Measurements from ENCODE around the gene LTB4R2.

LTB4R2 gene

GRCh38 chr14:24277606-24278321 is 32.2 kb upstream of the LTB4R2 start:
- no peak for DNase-seq

DNA sequence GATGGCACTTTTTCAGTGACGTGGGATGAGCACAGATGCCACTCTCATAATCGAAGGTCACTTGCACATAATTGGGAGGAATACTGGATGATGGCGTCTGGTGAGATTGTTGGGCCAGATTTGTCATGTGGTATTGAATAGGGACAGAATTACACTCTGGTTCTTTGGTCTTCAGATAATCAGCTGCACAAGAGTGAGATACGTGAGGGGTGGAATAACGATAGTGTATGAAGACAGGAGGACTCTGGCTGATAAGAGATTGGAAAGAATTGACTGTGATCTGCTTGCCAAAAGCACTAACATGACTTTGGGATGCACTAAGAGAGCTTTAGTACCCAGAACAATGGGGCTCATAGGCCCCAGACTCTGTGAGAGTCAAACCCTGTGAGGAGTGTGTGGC is 31.5 kb upstream of the LTB4R2 start:
- DNase-seq: no peak

DNA sequence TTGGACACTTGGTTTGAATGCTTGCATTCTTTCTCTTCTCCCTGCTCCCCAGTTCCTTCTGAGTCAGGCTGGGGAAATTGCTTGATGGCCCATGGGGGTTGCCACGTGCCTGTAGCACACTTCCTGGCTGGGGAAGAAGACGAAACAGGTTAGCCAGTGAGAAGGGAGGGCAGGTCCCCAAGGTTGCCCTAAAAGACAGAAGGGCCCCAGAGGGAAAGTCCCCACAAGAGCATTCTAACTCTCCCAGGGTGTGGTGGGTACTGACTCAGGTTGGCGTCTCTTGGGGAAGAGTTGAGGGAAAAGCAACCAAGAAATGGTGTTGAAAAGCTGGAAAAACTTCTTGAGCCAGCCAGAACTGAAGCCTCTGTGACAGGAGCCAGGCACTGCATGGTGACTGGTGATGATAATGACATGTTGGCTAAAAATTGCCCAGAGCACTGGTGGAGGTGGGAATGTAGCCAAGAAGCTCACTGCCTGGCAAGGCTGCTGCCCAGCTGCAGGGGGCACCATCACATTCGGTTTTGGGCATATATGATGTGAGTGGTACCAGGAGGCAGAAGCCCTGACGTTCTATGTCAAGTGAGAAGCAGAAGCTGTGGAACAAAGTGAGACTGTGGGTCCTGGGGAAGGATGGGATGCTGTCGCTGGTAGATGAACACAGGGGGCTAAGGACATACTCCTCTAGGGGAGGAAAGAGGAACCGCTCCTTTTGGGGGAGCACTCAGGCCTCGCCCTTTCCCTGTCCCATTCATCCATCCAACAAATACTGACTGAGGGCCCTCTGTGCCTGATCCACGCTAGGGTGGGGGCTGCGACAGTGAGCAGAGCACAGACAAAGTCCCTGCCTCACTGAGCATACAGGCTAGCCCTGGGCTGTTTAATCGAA is 30.4 kb upstream of the LTB4R2 start:
- no peak for DNase-seq

DNA sequence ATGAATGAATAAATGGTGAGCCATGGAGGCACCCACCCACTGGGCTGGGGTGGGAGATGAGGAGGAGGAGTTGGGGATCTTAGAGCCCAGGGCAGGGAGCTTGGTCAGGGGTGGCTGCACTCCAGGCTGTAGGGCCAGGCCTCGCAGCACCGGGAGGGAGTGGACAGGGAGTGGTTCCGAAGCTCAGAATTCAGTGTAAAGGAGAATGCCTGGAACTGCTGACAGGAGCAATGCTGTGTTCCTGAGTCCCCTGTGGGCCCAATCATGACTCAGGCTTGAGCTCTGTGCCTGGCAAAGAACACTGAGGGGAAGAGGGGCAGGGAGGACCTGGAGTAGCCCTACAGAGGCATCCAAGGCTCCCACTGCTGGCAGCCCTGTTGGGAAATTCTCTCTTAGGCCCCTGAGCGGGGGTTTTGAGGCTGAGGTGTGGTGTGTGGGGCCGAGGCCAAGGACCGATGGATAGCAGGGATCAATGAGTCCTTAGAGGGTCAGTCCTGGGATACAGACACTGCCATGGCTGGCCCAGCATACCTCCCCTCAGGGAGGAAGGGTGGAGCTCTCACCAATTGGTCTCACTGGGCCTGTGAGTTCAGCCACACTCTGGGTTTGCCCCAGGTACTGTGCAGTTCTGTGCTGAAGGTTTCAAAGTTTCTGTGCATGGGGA is 29.0 kb upstream of the LTB4R2 start:
- no peak for DNase-seq

GRCh38 chr14:24281636-24282035 is 28.3 kb upstream of the LTB4R2 start:
- DNase-seq: no peak

DNA sequence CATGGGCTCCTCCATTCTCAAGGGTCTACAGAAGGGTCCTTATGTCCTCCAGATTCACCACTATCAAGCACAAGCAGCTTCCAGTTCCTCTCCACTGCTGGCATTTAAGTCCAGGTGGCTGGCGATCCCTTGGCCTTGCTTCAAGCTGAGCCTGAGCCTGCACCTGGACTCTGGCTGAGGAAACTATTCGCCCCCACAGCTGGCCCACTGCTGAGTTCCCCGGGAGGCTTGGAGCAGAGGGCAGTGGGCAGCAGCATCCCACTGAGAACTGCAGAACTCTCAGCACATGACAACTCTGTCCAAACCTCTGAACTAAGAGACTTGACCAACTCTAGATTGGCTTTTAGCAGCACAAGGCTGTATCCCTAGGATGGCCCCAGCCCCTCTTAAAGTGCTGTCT is 27.2 kb upstream of the LTB4R2 start:
- no peak for DNase-seq

- DNase-seq: no peak
Observed at GRCh38 chr14:24283796-24284460, 26.0 kb upstream of the LTB4R2 start.

- no peak for DNase-seq
Observed at GRCh38 chr14:24284501-24285035, 25.4 kb upstream of the LTB4R2 start.

GRCh38 chr14:24285351-24285750 is 24.6 kb upstream of the LTB4R2 start:
- no peak for DNase-seq

GRCh38 chr14:24286996-24287395 is 22.9 kb upstream of the LTB4R2 start:
- DNase-seq: no peak

DNA sequence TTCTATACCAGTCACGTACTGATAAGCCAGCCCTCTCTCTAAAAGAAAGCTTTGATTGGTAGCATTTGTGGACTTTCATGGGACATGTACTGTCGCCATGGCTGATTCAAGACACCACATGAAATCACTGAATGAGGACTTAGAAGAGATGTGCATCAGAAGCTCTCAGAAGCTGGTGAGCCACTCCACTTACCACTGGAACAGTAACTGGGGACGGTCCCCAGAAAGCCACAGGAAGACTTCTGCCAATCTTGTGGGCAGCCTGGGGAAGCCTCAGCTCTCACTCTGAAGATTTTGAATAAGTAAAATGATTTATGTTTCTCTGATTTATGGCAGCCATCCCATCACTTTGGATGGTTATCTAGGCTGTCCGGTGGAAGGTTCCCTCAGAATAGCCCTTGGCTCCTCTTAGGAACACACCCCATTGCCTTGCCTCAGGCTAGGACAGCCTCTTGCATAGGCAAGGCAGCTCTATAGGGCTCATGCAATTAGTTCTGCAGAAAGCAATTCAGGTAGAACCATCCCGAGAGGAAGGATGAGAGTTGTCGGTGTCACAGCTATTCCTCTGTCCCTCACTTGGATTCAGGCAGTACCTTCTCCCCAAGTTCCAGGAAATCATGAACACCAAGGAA is 20.2 kb upstream of the LTB4R2 start:
- no peak for DNase-seq

GRCh38 chr14:24290746-24291145 is 19.2 kb upstream of the LTB4R2 start:
- DNase-seq: no peak

DNA sequence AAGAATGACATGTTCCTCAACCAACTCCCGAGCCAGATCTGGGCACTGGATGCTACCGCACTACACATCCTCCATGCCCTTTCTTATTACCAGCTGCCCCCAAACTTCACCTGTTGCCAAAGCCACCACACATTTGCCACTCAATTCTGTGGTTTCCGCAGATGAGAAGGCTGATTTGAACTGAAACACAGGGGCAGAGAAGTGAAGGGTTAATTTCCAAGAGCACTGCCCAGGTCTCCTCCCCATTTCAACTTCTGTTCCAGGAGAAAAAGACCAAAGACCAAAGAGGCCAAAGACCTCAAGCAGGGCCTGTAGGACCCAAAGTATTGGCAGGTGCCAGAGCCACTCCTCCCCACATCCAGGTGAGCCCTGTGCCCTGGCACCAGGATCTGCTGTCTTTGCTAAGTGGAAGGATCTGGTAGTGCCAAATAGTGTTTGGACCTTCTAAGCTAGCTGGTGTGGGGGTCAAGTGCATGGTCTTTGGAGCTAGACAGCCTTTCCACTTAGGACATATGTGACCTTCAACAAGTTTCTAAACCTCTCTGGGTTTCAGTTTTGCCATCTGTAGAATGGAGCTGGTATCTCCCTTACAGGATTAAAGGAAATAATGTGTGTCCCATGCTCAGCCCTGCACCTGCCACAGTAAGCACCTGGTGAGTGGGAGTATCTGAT is 18.4 kb upstream of the LTB4R2 start:
- DNase-seq: no peak

DNA sequence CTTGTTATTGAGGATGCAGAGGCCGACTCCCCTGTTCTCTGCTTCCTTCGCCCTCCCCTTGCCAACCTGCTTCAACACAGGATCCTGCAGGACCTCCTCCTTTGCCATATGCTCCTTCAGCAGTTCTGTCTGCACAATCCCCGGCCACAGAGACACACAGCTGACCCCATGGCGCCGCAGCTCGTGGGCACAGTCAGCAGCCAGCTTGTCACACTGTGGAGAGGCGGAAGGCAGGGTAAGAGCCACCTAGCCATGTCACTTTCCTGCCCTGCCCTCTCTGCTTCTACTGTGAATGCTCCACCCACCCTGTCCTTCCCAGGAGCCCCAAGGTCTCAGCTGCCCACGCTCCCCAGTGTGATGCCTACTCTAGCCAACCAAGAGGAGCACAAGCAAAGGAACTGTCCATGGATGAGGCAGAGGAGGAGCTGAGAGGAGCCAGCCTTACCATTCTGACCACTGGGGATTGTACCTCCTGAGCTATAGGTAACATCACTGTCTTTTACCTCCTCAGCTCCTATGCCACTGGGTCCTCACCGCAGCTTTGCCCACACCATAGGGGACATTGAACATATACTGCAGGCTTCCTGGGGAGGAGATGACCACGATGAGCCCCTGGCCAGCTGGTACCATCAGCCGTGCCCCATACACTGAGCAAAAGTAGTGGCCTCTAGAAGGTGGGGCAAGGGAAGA is 17.7 kb upstream of the LTB4R2 start:
- DNase-seq: no peak

GRCh38 chr14:24293525-24293924 is 16.4 kb upstream of the LTB4R2 start:
- no peak for DNase-seq

- no peak for DNase-seq
Observed at GRCh38 chr14:24296341-24297157, 13.4 kb upstream of the LTB4R2 start.

DNA sequence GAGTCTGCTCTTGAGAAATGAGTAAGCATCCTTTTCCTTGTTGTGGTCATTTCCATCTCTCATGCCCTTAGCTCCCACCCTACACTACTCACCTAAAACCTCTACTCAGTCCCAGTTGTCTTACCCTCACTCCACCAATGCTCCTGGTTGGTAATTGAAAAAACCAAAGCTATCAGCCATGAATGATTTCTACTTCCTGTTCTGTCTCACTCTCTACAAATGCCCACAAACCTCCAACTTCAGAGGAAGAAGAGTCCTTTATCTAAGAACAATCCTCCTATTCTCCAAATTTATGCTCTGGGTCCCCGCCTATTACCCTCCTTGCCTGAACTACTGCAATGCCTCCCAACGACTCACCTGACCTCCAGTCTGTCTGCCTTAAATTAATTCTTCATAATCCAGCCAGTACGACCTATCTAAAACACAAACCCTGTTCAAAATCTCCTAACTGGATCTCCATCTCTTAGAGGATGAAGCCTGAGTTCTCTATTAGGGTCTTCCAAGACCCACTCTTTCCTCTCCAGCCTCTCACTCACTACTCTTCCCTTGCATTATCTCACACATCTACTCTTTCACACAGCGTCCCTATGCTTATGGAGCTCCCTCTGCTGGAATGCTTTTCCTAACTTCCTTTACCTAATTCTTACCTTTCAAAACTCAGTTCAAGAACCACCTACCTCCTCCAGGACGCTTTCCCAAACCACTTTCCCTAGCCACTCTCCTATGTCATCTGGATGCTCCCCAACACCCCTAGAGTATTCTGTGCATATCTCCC is 12.6 kb upstream of the LTB4R2 start:
- no peak for DNase-seq

GRCh38 chr14:24298892-24299254 is 11.1 kb upstream of the LTB4R2 start:
- DNase-seq: no peak
